ENCODE data around the gene ITGA2B.
A peak's percentile ranks its signal among the peaks of the same experiment; 100 is the strongest.

- TF ChIP-seq, protein P1, sequence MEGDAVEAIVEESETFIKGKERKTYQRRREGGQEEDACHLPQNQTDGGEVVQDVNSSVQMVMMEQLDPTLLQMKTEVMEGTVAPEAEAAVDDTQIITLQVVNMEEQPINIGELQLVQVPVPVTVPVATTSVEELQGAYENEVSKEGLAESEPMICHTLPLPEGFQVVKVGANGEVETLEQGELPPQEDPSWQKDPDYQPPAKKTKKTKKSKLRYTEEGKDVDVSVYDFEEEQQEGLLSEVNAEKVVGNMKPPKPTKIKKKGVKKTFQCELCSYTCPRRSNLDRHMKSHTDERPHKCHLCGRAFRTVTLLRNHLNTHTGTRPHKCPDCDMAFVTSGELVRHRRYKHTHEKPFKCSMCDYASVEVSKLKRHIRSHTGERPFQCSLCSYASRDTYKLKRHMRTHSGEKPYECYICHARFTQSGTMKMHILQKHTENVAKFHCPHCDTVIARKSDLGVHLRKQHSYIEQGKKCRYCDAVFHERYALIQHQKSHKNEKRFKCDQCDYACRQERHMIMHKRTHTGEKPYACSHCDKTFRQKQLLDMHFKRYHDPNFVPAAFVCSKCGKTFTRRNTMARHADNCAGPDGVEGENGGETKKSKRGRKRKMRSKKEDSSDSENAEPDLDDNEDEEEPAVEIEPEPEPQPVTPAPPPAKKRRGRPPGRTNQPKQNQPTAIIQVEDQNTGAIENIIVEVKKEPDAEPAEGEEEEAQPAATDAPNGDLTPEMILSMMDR (IDR thresholded peaks at IDR 0.05): peak; percentile 74 to 86 (median 77)
- TF ChIP-seq POLR2A (IDR thresholded peaks at IDR 0.05): no peak
These were observed 58.1 kb downstream of the ITGA2B start for GRCh38 chr17:44331249-44331760.

Data from tibial nerve (tissue), 3 donors.